DND-41 (cell line): ENCODE results near the gene COL26A1.

Experiments
- EZH2 ChIP-seq: IDR thresholded peaks from 3 replicates; pipeline ENCODE4 v1.6.1; 2012; ENCODE audit warnings: borderline replicate concordance, low read depth, mild to moderate bottlenecking, moderate library complexity, low read length, inconsistent platforms; ENCODE audit not compliant: severe bottlenecking
- TF ChIP-seq, protein P1 (sequence below): IDR thresholded peaks from 2 replicates; pipeline ENCODE4 v1.5.1; 2012; ENCODE audit warnings: borderline replicate concordance, low read length, moderate library complexity, mild to moderate bottlenecking; ENCODE audit not compliant: poor library complexity, severe bottlenecking; ENCODE audit errors: extremely low read depth

DNA sequence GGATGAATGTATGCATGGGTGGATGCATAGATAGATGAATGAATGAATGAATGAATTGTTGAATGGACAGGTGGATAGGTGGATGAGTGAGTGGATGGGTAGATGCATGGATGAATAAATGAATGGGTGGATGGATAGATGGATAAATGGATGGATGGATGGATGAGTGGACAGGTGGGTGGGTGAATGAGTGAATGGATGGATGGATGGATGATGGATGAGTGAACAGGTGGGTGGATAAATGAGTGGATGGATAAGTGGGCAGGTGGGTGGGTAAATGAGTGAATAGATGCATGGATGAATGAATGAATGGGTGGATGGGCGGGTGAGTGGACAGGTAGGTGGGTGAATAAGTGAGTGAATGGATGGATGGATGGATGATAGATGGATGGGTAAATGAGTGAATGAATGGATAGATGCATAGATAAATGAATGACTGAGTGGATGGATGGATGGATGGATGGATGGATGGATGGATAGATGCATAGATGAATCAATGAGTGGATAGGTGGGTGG lies 193.8 kb downstream of the COL26A1 start:
- TF ChIP-seq, protein P1, sequence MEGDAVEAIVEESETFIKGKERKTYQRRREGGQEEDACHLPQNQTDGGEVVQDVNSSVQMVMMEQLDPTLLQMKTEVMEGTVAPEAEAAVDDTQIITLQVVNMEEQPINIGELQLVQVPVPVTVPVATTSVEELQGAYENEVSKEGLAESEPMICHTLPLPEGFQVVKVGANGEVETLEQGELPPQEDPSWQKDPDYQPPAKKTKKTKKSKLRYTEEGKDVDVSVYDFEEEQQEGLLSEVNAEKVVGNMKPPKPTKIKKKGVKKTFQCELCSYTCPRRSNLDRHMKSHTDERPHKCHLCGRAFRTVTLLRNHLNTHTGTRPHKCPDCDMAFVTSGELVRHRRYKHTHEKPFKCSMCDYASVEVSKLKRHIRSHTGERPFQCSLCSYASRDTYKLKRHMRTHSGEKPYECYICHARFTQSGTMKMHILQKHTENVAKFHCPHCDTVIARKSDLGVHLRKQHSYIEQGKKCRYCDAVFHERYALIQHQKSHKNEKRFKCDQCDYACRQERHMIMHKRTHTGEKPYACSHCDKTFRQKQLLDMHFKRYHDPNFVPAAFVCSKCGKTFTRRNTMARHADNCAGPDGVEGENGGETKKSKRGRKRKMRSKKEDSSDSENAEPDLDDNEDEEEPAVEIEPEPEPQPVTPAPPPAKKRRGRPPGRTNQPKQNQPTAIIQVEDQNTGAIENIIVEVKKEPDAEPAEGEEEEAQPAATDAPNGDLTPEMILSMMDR = no peak
- TF ChIP-seq EZH2 = no peak
